ENCODE measurements around the gene DMBX1.

Gene DMBX1

GRCh38 chr1:46483589-46483988 is 6.0 kb upstream of the DMBX1 start:
- no peak for DNase-seq (ENCODE audit: low read depth, low spot score)

- DNase-seq (ENCODE audit: low read depth, low spot score): no peak
These were observed 4.7 kb upstream of the DMBX1 start for GRCh38 chr1:46484783-46485490.

GRCh38 chr1:46485564-46486431 is 3.8 kb upstream of the DMBX1 start:
- no peak for DNase-seq (ENCODE audit: low read depth, low spot score)

DNA sequence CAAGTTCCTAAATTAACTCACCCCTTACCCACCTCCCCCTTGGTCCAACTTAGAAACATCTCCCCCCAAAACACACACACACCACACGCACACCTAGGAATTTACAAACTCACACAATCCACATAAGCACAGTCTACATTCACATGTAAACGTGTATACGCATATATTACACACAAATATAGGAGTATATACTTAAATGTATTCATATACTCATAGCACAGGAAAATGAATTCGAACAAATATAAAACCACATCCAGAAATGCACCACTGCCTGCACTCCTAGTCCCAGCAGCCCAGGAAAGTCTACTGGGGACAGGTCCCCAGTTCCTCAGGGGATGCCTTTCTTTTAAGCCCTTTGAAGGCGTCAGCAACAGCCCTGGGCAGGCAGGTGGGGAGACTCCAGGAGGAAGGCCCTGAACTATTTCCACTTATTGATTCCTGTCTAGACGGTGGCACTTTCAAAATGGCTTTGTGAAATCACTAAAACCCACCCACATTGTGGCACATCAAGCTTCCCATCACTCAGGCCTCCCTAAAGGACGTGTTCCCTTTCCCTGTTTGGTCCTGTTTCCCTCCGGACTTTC is 3.1 kb upstream of the DMBX1 start:
- DNase-seq (ENCODE audit: low read depth, low spot score): no peak

- no peak for DNase-seq (ENCODE audit: low read depth, low spot score)
These were observed 1.8 kb upstream of the DMBX1 start for GRCh38 chr1:46487818-46488218.

DNA sequence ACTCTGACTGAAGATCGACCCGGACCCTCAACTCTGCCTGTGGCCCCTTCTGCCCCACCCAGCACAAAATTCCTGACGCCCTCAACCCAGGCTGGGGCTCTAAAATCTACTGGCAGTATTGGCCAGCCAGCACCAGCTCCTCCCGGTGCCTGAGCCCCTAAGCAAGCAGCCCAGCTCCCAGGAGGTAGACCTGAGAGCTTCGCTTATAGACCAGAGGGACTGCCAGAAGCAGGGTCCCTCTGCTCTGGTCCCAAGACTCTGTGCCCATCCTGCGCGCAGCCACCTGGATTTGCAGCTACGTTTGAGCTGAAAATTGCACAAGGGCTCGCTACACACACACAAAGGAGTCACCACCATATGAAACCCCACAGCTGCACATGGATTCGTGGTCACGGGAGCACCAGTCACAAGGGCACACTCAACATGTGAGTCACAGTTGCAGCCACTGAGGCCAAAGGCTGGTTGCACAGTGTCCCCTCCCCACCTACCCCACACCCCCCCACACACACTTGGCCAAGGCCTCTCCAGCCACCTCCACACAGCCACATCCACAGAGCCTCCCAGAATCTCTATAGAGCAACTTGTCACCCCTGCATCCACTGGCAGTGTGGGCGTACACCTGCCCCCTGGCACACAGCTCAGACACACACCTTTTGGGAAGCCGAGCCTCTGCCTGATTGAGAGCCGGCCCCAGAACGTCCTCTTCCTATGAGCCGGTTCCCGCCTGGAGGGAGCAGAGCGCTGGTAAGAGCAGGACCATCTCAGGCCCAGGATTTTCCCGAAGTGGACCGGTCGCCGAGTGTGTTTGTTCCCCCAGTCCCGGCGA is 1.1 kb upstream of the DMBX1 start:
- DNase-seq (ENCODE audit: low read depth, low spot score): no peak

- DNase-seq (ENCODE audit: low read depth, low spot score): no peak
These were observed 433 bp upstream of the DMBX1 start for GRCh38 chr1:46489169-46489637.

DNA sequence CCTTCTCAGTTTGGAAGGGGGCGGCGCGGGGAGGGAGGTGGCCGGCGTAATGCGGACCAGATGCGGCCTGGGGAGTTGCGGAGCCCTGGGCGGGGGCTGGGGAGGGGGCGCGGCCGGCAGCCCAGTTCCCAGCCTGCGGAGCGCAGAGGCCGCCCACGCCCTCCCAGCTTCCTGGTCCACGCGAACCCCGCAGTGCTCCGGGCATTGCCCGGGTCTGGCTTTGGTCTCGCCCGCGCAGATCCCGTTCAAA is 695 bp downstream of the DMBX1 start:
- no peak for DNase-seq (ENCODE audit: low read depth, low spot score)

DNA sequence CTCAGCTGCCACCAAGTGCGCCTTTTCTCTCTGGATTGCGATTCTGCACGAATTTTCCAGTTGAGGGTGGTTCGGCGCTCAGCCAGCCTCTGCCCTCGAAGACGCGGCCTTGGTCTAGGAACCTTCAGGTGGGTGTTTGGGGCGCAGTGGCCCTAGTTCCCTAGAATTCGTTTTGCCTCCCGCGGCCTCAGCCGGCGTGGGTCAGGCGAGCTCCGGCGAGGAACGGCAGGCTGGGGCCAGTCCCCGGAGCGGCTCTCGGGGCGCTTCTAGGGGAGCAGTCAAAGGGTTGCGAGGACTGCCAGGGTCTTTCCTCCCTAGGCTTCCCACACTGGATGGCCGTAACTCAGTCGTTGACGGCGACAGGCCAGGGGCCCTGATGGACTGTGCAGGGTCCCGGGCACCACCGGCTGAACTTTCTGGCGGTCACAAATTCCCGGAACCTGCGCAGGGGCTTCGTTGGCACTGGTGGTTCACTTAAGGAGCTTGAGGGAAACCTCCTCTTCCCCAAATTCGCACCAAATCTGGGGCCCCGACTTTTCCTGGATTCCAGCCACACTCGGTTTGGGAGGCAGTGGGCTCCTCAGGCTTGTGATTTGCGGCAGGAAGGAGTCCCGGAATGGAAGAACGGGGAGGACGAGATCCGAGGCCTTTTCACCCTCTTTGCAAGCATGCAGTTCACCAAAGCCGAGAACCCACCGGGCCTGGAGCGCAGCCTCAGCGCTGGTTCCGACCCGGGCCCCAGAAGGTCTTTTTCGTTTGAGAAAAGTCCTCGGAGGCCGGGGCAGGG is 1.2 kb downstream of the DMBX1 start:
- DNase-seq (ENCODE audit: low read depth, low spot score): no peak

- no peak for DNase-seq (ENCODE audit: low read depth, low spot score)
These were observed 2.0 kb downstream of the DMBX1 start for GRCh38 chr1:46491443-46492268.

- no peak for DNase-seq (ENCODE audit: low read depth, low spot score)
These were observed 2.7 kb downstream of the DMBX1 start for GRCh38 chr1:46492269-46492853.

DNA sequence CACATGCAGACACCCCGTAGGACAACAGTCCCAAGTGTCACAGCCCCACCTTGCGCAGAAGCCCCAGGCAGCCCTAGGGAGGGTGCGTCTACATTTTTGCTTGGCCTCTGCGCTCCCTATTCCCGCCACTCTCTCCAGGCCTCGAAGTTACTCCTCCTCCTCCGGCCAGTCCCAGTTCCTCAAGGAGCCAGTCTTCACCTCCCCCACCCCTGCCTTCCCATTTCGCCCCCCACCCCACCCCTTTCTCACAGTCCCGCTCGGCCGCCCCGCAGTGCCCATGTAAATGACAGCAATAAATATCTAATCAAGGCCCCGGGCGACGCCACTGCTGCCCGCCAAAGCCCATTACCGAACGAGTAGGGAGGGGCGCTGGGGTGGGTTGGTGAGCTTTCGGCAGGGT is 3.2 kb downstream of the DMBX1 start:
- no peak for DNase-seq (ENCODE audit: low read depth, low spot score)

DNA sequence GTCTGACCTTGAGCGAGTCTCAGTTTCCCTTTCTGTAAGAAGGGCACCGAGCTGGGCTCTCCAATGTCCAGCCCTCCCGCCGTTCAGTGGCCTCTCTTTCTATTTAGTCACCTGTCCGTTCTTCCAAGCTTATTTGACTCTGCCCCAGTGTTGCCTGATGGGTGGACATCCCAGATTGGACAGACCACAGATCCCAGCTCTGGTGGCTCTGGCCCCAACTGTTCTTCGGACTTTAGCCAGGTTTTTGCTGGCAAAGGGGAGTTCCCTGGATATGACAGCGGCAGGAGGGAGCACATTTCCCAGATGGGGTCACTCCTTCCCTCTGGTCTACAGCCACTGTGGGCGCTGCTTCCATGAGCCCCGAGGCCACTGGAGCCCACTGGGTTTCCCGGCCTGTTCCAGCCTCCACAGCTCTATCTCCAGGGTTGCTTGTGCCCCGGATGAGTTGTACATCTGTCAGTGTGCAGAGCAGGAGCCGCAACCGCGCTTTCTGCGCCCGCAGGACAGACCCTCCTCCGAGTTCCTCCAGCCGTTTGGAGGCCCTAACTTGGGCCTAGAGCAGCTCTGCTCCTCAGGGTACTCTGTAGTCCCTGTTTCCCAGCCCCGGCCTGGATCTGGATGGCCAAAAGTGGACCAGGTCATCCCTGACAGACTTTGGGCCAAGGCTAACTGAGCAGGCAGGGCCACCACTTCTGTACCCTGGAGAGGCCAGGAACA is 3.8 kb downstream of the DMBX1 start:
- no peak for DNase-seq (ENCODE audit: low read depth, low spot score)

GRCh38 chr1:46494910-46495309 is 5.3 kb downstream of the DMBX1 start:
- DNase-seq (ENCODE audit: low read depth, low spot score): no peak

- no peak for DNase-seq (ENCODE audit: low read depth, low spot score)
These were observed 6.1 kb downstream of the DMBX1 start for GRCh38 chr1:46495778-46496177.

DNA sequence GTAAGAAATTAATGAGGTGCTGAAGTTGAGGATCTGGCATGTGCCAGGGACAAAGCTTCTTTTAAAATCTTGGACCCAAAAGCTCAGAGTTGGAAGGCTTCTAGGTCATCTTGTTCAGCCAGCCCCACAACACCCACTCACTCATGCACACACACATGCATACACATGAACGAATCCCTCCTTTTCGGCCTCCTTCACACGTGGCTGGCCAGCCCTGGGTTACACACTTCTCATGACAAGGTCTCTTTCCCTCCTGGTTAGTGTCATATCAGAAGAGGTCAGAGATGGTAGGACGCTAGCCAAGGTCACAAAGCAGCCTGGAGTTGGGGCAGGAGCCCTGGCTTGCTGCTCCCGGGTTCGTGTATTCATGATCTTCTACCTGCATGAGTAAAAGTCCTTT is 6.9 kb downstream of the DMBX1 start:
- no peak for DNase-seq (ENCODE audit: low read depth, low spot score)

- DNase-seq (ENCODE audit: low read depth, low spot score): no peak
These were observed 7.4 kb downstream of the DMBX1 start for GRCh38 chr1:46497020-46497419.

- DNase-seq (ENCODE audit: low read depth, low spot score): no peak
These were observed 8.0 kb downstream of the DMBX1 start for GRCh38 chr1:46497665-46498064.

DNA sequence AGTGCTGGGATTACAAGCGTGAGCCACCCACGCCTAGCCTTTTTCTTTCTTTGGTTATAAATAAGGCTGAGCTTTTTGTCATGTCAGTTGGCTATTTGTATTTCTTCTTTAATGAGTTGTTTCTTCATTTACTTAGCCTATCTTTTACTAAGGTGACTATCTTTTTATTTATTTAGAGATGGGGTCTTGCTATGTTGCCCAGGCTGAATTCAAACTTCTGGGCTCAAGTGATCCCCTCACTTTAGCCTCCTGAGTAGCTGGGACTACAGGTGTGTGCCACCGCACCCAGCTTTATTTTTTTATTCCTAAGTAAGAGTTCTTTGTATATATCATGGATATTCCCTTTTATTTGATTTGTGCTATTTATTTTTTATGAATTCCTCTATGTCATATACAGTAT is 11.9 kb downstream of the DMBX1 start:
- no peak for DNase-seq (ENCODE audit: low read depth, low spot score)

Measured in iPS DF 19.7 (cell line).